HUES48 (cell line): ENCODE results near the gene UPB1.

Source experiments
- H3K27ac ChIP-seq: one replicate; pipeline ENCODE4 v1.7.0; 2013; ENCODE audit warnings: low read depth, low read length, inconsistent platforms
- H3K27me3 ChIP-seq: 2 replicates; pipeline ENCODE4 v1.6.1; 2013; ENCODE audit warnings: mild to moderate bottlenecking, low read length; ENCODE audit not compliant: control insufficient read depth, insufficient read depth
- H3K36me3 ChIP-seq: 2 replicates; pipeline ENCODE4 v1.6.1; 2013; ENCODE audit warnings: low read length; ENCODE audit not compliant: control insufficient read depth, insufficient read depth
- H3K4me1 ChIP-seq: 2 replicates; pipeline ENCODE4 v1.6.1; 2013; ENCODE audit warnings: mild to moderate bottlenecking, low read length; ENCODE audit not compliant: control insufficient read depth, insufficient read depth
- H3K4me3 ChIP-seq: 2 replicates; pipeline ENCODE4 v1.5.1; 2013; ENCODE audit warnings: mild to moderate bottlenecking, low read depth, low read length
- H3K9ac ChIP-seq: 2 replicates; pipeline ENCODE4 v1.6.1; 2013; ENCODE audit warnings: mild to moderate bottlenecking, low read depth, low read length, moderate library complexity
- H3K9me3 ChIP-seq: 2 replicates; pipeline ENCODE4 v1.6.1; 2013; ENCODE audit warnings: low read length; ENCODE audit not compliant: control insufficient read depth, insufficient read depth

Gene UPB1

DNA sequence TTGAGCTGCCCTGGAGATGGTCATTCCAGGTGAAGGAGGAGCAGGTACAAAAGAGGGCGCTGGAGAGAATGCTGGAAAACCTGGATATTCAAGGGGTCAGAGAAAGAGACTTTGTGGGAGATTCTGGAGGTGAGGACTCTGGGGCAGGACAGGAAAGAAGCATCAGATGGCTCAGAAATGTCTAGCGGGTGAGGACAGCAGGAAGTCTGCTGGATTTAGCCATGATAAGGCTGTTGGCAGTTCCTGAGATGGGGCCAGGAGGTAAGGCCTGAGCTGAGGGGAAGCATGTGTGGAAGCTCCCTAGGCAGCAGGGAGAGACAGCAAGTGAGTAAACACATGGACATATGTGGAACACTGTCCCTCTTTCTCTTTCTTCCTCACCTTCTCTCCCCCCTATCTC, 1.5 kb downstream of the UPB1 start:
- peaks cover 51% of the 10 kb centered on the region for H3K27me3 ChIP-seq

DNA sequence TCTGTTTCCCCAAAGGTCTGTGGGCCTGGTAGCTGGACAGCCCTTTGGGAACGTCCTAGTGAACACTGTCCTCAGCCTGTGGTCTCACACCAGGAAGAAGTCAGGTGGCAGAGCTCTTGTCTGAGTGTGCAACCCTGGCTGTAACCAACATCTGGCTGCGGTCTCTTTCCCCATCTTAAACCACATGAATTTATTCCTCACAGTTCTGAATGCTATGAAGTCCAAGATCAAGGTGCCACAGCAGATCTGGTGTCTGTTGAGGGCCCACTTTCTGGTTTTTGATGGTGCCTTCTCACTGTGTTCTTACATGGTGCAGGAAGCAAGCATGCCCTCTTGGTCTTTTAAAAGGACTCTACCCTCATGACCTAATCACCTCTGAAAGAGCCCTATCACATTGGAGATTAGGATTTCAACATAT, 2.7 kb downstream of the UPB1 start:
- no peak overlapping the region for H3K27ac ChIP-seq
- H3K4me1 ChIP-seq = no peaks in the 10 kb centered on the region
- H3K9me3 ChIP-seq = no peaks in the 10 kb centered on the region
- H3K27me3 ChIP-seq = peaks cover 45% of the 10 kb centered on the region
- no peak overlapping the region for H3K4me3 ChIP-seq
- H3K36me3 ChIP-seq = no peaks in the 10 kb centered on the region
- no peak overlapping the region for H3K9ac ChIP-seq

More for the DNA sequence above, 1.5 kb downstream of the UPB1 start:
- H3K4me1 ChIP-seq = no peaks in the 10 kb centered on the region
- H3K36me3 ChIP-seq = no peaks in the 10 kb centered on the region
- H3K27ac ChIP-seq = no peak overlapping the region
- H3K9me3 ChIP-seq = no peaks in the 10 kb centered on the region
- no peak overlapping the region for H3K4me3 ChIP-seq
- no peak overlapping the region for H3K9ac ChIP-seq

DNA sequence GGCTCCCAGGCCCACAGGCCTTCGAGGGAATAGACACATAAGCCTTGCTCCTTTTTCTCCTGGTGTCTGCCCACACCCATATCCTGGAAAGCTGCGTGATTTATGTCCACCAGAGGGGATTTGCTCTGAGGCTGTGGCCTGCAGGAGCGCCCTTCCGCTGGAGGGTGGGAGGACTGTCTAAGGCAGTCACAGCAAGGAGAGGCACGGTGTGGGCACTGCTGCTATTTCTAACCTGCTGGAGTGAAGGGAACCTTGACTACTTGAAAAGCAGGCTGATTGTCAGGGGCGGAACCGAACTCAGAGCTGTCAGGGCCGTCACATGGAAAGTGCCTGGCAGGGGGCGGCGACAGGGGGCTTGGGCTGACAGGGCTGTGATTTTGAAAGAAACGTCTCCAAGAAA, 3.7 kb downstream of the UPB1 start:
- Histone ChIP-seq H3K27me3 (peaks cover 39% of the 10 kb centered on the region), H3K4me3 (no peak overlapping the region), H3K4me1 (no peaks in the 10 kb centered on the region), H3K9me3 (no peaks in the 10 kb centered on the region), H3K36me3 (no peaks in the 10 kb centered on the region), H3K9ac (no peak overlapping the region), H3K27ac (no peak overlapping the region)

DNA sequence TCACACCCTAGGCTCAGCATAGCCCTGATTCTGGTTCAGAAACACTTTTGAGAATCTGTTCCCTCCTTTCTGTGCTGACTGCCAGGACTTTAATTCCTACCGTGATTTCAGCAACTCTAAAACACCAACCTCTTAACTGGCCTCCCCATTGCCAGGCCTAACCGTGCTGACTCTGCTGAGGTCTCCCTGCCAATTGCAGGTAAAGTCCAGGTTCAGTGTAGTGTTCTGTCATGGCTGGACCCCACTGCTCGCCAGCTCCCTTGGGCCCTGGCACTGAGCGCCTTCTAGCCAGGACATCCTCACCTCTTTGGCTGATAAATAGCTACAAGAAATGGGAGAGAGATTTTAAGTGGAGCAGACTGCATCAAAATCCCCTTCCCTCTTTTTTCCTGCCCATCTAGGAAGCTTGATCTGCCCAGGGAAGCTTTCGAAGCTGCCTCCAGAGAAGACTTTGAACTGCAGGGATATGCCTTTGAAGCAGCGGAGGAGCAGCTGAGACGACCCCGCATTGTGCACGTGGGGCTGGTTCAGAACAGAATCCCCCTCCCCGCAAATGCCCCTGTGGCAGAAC, 4.7 kb downstream of the UPB1 start:
- H3K9ac ChIP-seq = no peak overlapping the region
- no peak overlapping the region for H3K27ac ChIP-seq
- peaks cover 29% of the 10 kb centered on the region for H3K27me3 ChIP-seq
- H3K9me3 ChIP-seq = no peaks in the 10 kb centered on the region
- no peaks in the 10 kb centered on the region for H3K36me3 ChIP-seq
- H3K4me3 ChIP-seq = no peak overlapping the region
- no peaks in the 10 kb centered on the region for H3K4me1 ChIP-seq

DNA sequence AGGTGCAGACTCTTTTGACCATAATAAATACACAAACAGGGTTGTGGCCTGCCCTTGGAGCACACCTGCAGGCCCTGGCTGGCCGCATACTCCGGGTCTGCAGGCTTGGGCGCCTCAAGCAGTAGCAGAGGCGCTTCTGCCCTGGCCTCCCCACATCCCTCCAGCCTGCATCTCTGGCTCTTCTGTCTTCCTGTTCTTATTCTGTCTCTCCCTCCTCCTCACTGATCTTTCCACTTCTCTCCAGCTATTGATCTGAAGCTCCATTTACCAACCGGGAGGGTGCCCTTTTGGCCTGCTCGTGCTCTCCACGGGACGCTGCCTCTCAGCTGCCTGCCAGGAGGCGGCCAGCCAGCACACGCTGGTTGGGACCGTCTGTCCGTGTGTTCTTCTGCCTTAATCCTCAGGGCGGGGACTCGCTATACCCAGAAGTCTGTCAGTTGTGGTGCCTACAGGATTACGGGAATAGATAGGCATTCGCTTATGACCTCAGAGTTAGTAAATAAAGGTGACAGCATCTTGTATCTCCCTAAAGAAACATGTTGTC, 5.2 kb downstream of the UPB1 start:
- Histone ChIP-seq H3K36me3 (no peaks in the 10 kb centered on the region), H3K27ac (peak overlapping the region; percentile 16), H3K4me3 (no peak overlapping the region), H3K9me3 (no peaks in the 10 kb centered on the region), H3K27me3 (peaks cover 24% of the 10 kb centered on the region), H3K4me1 (no peaks in the 10 kb centered on the region), H3K9ac (no peak overlapping the region)

DNA sequence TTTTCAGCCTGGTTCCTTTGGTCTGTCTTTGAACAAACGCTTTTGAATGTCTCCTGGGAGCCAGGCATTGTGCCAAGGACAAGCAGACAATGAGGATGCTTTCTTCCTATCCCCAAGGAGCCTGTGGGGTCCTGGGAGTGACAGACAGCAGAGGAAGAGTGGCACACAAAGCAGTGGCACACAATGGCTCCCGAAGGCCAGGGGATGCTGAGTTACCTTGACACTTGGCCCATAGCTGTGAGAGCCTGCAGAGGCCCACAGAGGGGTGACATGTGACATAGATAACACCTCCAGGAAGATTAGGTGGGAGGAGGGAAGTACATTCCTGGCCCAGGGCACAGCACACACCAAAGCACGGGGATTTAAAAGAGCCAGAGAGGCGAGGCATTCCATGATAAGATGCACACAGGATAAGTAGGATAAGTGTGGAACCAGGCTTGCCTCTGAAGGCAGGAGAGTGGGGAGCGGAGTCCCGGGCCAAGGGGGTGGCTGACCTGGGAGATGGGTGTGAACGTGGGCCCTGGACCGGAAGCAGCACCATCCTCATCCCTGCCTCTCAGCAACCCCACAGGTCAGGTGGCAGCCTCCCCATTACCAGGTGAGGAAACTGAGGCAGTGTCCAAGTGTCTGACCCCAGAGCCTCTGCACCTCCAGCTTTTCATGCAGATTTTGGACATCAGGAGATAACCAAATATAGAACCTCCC, 6.3 kb downstream of the UPB1 start:
- H3K36me3 ChIP-seq = no peaks in the 10 kb centered on the region
- H3K27me3 ChIP-seq = peaks cover 13% of the 10 kb centered on the region
- H3K4me1 ChIP-seq = peaks cover 2% of the 10 kb centered on the region; the same call in 1 of the 2 replicates
- no peak overlapping the region for H3K9ac ChIP-seq
- no peaks in the 10 kb centered on the region for H3K9me3 ChIP-seq
- H3K27ac ChIP-seq = no peak overlapping the region
- no peak overlapping the region for H3K4me3 ChIP-seq

DNA sequence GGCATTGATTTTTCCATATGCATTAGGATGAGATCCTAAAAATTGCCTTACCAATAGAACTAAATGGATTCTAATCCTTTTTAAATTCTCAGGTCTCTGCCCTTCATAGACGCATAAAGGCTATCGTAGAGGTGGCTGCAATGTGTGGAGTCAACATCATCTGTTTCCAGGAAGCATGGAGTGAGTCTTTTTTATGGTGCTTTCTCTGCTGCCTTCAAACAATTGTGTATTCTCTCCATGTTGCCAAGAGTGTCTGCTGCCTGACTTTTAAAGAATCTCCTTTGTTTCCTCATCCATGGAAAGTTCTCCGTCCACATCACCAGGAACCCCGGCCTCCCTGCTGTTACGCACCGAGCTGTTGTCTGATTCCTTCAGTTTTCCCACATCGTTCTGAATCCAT, 6.9 kb downstream of the UPB1 start:
- Histone ChIP-seq H3K27ac (no peak overlapping the region), H3K9me3 (no peaks in the 10 kb centered on the region), H3K4me1 (peaks cover 8% of the 10 kb centered on the region), H3K36me3 (no peaks in the 10 kb centered on the region), H3K9ac (no peak overlapping the region), H3K4me3 (no peak overlapping the region), H3K27me3 (peaks cover 7% of the 10 kb centered on the region)

DNA sequence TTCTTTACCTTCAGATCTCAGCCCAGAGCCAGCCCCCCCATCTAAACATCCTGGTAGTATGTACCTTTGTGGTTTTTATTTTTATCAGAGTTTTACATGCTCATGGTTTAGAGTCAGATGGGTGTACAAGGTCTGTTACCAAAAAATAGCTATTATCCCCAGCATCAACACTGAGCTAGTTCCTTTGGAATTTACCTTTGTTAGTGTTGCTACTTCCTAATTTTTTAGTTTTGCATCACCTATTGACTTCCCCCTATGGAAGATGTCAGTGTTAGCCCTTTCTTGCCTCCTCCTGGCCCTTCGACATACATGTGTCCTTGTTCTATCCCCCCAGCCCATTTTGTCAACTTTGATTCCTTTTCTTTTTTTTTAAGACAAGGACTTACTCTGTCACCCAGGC, 7.4 kb downstream of the UPB1 start:
- H3K4me3 ChIP-seq = no peak overlapping the region
- peaks cover 2% of the 10 kb centered on the region; the same call in 1 of the 2 replicates for H3K27me3 ChIP-seq
- no peak overlapping the region for H3K27ac ChIP-seq
- no peaks in the 10 kb centered on the region for H3K9me3 ChIP-seq
- H3K9ac ChIP-seq = no peak overlapping the region
- no peaks in the 10 kb centered on the region for H3K36me3 ChIP-seq
- peaks cover 13% of the 10 kb centered on the region for H3K4me1 ChIP-seq

DNA sequence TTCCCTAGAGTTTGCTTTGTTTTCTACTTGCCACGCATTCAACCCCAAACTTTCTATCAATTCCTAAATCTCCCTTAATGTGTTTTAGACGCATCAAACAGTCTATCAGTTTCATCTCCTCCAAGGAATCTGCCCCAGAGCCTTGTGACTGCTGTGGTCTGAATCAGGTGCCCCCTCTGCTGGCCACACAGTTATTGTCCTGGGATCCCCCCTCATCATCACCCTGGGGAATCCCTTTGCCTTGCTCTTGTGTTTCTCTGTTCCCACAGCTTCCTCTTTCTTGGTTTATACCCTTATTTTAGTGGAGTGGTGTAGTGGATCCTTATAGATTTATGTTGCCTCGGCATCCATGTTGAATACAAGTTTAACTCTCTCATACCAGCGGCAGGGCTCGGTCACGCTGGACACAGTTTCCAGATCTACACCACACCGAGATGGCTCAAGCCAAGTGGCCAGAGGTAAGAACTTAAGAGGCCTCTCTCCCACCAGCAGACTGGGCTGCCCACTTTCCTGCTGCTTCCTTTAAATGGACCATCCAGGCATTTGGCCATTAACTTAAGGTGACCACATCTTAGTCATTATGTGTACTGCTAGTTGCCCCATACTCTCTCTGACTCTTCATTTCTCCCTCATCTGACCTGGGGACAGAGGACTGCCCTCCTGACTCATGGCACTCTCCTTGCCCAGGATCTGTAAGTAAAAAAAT, 8.2 kb downstream of the UPB1 start:
- no peaks in the 10 kb centered on the region for H3K9me3 ChIP-seq
- H3K27me3 ChIP-seq = no peaks in the 10 kb centered on the region
- H3K9ac ChIP-seq = no peak overlapping the region
- no peaks in the 10 kb centered on the region for H3K36me3 ChIP-seq
- H3K4me3 ChIP-seq = no peak overlapping the region
- no peak overlapping the region for H3K27ac ChIP-seq
- H3K4me1 ChIP-seq = peaks cover 15% of the 10 kb centered on the region

DNA sequence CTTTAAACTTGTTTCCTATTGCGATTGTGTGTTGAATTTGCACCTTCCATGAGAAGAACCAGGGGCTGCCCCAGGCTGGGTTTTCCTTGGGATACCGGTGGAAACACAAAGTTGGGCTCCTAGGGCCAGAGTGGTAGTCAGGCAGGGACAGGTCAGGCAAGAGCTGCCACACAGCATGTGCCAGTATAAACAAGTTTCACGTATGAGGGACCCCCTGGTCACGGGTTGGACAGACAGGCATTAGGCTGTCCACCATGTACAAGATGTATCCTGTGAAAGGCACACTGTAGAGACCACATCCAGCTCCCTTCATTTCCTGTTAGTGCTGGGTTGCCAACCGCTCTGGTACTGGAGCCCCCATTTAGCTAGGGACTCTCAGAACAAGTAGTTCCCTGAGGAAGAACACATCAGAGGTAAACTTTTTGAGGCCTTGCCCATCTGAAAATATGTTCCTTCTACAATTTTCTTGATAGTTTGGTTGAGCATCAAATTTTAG, 8.8 kb downstream of the UPB1 start:
- no peak overlapping the region for H3K4me3 ChIP-seq
- H3K4me1 ChIP-seq = peaks cover 15% of the 10 kb centered on the region
- H3K36me3 ChIP-seq = no peaks in the 10 kb centered on the region
- no peaks in the 10 kb centered on the region for H3K27me3 ChIP-seq
- no peak overlapping the region for H3K27ac ChIP-seq
- H3K9ac ChIP-seq = no peak overlapping the region
- H3K9me3 ChIP-seq = no peaks in the 10 kb centered on the region

DNA sequence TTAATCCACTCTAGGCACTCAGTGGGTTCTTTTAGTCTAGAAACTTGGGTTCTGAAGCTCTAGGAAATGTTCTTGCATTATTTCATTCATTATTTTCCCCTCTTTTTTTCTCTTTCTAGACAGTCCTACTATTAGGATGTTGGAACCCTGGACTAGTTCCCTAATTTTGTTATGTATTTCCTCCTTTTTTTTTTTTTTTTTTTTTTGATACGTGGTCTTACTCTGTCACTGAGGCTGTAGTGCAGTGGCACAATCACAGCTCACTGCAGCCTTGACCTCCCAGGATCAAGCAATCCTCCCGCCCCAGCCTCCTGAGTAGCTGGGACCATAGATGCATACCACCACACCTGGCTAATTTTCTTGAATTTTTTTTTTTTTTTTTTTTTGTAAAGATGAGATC, 9.4 kb downstream of the UPB1 start:
- no peaks in the 10 kb centered on the region for H3K27me3 ChIP-seq
- peaks cover 15% of the 10 kb centered on the region for H3K4me1 ChIP-seq
- no peak overlapping the region for H3K27ac ChIP-seq
- no peaks in the 10 kb centered on the region for H3K36me3 ChIP-seq
- no peaks in the 10 kb centered on the region for H3K9me3 ChIP-seq
- no peak overlapping the region for H3K4me3 ChIP-seq
- no peak overlapping the region for H3K9ac ChIP-seq
